ENCODE data around the gene MARCHF2.
"Not testable (repeated sequence)": the region's sequence is repeated elsewhere in the genome, so short reads cannot be mapped to it uniquely, and the experiment has no call there.

MARCHF2 gene

DNA sequence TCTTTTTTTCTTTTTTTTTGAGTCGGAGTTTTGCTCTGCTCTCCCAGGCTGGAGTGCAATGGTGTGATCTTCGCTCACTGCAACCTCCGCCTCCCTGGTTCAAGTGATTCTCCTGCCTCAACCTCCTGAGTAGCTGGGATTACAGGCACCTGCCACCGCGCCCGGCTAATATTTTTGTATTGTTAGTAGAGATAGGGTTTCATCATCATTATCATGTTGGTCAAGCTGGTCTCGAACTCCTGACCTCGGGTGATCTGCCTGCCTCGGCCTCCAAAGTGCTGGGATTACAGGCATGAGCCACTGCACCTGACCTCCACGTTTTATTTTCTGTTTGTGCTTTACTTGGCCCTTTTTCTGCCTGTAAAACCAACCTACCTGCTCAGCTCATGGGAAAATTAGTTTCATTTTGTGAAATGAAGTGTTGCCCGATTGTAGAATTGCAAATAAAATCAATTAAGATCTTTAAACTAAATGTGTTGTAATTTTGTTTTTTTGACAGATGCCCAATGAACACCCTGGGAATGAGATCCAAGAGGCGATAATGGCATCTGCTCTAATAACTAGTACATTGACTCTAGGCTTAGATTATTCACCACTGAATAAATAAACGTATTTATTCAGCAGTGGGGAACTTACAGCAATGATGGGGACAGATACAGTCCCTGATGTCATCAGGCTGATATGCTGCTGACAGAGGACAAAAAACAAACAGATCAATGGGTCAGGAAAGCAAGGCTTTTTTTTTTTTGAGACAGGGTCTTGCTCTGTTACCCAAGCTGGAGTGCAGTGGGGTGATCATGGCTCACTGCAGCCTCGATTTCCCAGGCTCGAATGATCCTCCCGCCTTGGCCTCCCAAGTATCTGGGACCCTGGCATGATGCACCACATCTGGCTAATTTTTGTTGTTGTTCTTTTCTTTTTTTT lies 25.2 kb upstream of the MARCHF2 start:
- no peak for DNase-seq

DNA sequence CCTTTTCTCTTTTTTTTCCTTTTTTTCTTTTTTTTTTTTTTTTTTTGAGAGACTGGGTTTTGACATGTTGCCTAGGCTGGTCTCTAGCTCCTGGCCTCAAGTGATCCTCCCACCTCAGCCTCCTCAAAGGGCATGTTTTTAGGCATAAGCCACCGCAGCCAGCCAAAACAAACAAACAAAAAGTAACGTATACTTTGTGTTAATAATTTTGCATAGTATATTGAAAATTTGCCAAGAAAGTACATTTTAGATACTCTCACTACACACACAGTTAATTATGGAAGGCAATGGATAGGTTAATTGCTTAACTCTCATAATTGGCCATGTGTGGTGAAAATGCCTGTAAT lies 24.5 kb upstream of the MARCHF2 start:
- DNase-seq: no peak

DNA sequence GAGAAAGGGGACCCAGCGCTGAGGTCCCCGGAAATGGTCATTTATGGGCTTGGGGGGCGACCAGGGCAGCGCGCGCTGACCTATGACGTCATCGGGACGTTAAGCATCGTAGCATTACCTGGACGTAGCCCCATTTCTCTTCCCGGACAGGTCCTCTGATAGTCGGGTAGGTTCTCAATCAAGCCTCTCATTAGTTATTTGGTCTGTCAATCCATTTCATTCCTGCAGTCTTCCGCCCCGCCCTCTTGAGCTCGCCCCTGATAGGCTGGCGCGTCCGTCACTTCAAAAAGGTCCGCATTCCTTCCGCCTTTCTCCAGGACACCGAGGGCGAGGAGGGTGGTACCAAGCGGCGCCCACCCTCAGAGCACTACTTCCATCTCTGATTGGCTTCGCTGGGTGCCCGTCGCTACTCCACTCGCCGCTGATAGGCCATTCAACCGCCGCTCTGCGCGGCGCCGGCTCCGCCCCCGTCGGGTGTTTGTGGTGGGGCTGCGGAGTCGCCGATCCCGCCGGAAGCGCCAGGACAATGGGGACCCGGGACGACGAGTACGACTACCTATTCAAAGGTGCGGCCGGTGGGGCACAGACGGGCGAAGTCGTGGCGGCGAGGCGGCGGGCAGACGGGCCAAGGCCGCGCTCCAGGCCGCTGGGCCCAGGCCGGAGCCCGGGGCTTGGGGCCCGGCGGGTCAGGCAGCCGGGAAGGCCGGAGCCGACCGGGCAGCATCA lies 23.1 kb upstream of the MARCHF2 start, which contains the start of gene RAB11B:
RAB11B (plus strand) TSS at position 470 of the 726 bp plus-strand sequence; CDS start at position 527, 57 bp downstream.
- peak; percentile 99 for DNase-seq

DNA sequence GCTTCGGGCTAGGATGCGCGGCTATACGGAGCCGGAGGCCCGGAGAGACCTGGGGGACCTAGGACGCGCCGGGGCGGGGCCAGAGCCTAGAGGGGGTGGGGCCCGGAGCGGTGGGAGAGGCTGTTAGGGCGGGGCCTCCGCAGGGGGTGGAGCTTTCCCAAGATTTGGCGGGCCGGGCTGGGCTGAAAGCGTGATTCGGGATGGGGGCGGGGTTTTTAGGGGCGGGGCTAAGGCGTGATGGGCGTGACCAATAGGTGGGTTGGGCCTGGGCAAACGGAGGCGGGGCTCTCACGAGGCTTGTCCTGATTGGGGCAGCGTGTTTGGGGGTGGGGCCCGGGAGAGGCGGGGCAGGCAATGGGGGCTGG lies 22.5 kb upstream of the MARCHF2 start:
- peak; percentile 90 for DNase-seq

DNA sequence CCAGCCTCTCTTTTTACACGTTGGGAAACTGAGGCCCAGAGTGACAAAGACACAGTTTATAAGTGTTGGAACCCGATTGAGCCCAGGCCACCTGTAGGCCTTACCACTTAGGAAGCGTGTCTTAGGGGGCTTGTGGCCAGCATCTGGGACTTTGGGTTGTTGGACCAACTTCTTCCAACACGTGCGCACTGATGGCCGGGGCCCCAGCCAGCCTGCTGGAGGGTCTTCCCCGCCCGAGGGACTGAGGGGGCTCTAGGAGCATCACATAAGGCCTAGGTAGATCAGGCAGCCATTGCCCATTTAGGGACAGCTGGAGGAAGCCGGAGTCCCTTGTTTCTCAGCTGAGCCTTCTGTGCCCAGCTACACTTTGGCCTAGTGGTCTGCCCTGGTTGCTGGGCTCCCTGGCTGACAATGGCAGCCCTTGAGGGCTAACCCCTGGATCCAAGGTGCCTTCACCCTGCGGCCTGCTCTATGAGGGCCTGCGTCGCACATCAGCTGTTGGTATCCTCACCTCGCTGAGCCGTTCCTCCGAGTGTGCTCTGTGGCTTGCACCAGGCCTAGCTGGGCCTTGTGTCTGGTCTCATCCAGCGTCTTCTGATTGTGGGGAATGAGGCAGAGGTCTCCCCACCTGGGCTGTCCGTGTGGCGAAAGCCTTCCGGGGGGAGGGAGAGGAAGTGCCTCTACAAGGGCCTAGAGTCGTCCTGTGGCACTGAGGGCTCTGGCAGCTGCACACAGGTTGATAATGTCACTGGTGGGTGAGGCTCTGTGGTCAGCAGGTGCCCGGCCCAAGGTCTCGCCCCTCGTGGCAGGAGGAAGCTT lies 21.7 kb upstream of the MARCHF2 start:
- no peak for DNase-seq

DNA sequence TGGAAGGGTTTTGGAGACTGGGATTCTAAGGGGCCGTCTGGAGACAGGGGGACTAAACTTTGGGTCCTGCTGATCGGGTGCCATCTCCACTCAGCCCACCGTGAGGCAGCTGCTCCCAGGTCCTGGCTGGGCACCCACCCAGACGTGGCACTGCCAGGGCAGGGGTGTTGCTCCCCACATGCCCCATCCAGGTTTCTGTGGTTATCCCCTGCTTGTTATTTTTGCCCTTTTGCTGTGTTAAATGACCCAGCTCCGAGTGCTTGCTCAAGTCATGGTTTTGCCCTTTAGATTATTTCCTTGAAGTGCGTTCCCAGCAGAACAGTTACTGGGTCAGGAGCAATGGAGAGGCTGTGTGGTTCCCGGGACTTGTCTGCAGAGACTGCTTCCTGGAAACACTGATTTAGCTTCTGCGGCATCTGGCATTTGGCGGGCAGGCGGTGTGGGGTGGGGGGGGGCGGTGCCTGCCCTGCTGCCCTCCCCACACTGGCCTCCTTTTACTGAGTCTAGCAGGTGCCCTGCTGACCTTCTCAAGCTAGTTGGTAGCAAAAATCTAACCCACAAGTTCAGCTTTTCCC lies 21.0 kb upstream of the MARCHF2 start:
- DNase-seq: no peak

DNA sequence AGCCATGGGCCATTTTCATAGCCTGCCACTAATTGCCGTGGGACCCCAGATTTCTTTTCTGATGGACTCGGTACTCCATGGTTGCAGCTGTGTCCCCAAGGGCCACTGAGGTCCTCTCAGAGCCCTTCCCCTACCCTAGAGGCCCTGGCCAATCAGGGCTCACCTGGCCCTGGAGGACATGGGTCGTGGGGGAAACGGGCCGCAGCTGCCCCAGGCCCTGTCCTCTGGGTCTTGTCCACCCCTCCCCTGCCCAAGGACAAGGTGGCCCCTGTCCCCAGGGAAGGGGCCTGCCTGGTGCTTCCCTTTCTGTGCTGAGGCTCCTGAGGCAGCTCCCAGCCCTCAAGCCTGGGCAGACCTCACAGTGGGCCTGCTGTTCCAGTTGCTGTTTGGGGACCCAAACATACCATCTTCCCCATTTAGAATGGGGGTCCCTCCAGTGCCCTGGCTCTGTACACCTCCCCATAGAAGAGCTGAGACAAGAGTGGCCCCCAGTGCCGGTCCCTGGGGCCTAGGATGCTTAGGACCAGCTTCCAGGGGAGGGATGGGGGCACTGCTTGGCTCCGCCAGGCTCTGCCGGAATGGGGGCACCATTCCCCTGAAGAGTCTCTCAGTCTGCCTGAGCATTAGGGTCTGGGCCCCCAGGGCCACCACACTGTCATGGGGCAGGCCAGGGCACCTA lies 19.8 kb upstream of the MARCHF2 start:
- DNase-seq: no peak

DNA sequence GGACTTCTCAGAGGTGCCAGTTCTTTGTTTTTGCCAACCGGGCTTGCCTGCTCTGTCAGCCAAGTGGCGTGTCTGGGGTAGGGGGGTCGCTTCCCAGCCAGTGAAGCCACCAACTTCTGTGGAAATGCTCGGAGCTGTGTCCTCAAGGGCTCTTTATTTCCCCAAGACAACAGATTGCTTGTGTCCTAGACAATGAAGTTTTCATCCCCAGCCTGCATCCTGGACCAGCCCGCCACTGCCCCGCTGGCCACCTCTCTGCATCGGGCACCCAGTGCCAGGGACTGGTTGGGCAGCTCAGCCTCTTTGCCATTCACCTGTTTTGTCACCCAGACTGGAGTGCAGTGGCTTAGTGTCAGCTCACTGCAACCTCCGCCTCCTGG lies 19.2 kb upstream of the MARCHF2 start:
- DNase-seq: no peak

DNA sequence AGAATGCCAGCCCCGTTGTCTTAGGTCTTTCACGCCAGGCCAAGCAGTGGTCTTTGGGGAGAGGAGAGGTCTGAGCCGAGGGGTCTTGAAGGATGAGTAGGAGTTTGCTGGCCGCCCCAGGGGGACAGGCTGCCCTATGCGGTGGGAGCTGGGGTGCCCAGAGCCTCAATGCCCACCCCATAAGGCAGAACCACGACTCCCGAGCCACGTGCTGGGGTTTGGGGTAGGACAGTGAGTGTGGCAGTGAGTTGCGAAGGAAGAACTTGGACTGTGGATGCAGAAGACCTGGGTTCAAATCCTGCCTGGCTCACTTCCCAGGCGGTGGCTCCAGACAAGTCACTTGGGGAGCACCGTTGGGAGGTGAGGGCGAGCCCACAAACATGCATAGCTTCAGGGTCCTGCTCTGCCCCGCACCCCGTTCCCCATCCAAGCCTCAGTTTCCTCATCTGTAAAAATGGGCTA lies 17.5 kb upstream of the MARCHF2 start:
- DNase-seq: no peak

DNA sequence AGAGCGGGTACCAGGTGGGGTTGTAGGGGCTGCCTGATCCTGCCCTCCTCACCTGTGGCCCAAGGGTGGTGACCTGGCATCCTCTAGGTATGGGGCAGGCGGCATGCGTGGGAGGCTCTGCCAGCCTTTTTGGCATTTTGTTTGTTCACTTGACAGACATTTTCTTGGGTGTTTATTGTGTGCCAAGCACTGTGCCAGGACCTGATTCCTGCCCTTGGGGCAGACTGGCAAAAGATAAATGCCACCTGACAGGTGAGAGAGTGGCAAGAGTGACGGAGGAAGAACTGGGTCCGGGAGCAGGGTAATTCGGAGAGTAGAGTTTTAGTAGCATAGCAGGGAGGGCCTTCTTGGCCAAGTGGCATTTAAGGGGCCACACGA lies 16.9 kb upstream of the MARCHF2 start:
- DNase-seq: no peak

DNA sequence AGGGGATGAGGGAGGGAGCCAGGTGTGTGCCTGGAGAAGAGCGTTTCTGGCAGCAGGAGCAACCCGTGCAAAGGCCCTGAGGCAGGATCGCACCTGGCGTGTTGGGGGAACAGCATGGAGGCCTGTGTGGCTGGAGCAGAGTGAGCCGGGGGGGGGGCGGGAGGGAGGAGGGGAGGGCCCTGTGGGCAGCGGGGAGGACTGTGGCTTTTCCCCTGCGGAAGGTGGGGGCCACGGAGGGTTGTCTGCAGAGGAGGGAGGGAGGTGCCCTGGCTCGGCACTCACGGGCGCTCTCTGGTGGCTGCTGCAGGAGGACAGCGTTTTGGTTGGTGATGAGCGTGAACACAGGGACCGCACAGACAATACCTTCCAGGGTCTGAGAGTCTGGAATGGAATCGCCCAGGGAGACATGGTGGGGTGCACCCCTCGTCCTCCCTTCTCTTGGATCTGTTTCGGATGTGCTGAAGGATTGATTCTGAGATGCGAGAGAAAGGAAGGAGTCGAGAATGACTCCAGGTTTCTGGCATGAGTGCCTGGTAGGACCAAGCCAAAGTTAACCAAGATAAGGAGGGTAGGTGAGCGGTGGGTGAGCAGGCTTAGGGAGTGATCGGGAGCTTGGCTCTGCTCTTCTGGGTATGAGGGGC lies 16.4 kb upstream of the MARCHF2 start:
- DNase-seq: peak; percentile 55

DNA sequence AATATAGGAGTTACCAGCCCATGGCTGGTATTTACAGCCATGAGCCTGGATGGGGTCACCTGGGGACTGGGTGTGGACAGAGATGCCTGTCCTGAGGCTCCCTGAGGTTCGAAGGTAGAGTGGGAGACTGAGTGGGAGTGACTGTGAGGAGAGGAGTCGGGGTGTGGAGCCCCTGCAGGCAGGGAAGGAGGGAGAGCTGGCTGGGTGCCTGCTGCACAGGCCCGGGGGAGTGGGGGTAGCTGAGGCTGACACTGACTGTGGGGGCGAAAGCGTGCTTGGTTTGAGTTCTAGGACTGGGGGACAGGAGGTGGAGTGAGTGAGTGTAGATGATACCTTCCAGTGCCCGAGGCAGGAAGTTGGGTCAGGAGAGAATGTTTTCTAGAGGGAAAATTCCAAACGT lies 15.8 kb upstream of the MARCHF2 start:
- DNase-seq: no peak

DNA sequence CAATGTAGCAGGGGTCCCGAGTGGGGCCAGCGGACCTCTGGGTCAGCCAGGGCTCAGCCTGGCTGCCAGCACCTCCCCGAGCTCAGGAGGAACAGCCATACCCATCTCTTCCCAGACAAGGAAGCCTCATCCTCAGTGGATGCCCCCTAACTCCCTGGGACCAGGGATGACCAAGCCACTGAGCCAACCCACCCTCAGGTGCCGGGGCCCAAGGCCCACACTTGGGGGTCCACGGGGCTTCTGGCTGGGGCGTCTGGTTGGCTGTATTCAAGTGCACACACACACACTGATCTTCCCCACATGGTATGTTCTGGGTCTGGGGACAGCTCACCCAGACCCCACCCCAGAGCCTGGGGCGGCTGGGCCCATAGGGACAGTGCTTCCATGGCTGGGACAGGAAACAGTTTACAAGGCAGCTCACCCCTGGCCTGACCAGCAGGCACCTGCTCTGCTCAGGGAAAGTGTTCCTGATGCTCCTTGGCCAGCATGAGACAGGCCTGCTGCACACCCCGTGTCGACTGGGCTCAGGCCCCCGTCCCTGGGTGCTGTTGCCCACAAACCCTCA lies 15.3 kb upstream of the MARCHF2 start:
- DNase-seq: no peak

DNA sequence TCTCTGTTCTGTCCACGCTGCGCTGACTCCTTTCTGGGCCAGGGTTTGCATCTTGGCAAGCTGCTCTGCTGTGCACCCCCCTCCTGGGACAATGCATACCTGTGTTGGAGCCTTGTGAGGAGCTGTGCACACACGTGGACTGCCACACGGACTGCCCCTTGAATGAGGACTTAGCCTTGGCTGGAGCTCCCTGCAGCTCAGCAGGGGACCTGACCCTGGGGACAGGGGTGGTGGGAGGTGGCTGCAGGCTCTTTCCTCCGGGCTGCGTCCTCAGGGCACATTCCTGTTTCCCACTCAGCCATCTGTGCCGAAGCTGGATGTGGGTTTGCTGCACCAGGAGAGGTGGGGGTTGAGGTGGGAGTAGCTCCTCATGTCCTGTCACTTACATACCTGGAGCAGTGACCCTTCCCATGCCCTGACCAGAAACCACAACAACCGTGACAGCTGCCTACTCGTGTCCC lies 14.8 kb upstream of the MARCHF2 start:
- no peak for DNase-seq

DNA sequence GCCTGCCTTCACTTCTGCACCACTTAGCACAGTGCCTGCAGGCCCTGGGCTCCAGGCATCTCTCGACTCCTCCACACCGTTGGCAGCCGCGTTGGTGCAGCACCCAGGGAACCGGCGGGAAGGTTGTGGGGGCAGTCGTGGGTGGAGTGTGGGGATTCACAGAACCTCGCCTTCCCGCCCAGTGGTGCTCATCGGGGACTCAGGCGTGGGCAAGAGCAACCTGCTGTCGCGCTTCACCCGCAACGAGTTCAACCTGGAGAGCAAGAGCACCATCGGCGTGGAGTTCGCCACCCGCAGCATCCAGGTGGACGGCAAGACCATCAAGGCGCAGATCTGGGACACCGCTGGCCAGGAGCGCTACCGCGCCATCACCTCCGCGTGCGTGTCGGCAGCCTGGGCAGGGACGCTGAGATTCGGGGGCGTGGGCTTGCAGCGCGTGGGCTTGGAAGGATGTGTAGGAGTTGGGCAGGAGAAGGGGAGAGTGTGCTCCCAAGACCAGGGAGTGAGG lies 13.4 kb upstream of the MARCHF2 start:
- no peak for DNase-seq

DNA sequence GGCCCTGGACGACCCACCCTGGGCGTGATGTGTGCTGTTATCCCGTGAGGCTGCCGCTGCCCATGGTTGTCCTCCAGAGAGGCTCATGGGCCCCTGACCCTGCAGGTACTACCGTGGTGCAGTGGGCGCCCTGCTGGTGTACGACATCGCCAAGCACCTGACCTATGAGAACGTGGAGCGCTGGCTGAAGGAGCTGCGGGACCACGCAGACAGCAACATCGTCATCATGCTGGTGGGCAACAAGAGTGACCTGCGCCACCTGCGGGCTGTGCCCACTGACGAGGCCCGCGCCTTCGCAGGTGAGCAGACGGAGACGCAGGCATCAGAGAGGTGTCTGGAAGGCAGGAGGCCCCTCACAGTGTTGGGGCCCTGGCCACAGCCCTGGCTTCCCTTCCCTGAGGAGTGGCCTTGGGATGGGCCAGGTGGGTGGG lies 11.1 kb upstream of the MARCHF2 start:
- no peak for DNase-seq

DNA sequence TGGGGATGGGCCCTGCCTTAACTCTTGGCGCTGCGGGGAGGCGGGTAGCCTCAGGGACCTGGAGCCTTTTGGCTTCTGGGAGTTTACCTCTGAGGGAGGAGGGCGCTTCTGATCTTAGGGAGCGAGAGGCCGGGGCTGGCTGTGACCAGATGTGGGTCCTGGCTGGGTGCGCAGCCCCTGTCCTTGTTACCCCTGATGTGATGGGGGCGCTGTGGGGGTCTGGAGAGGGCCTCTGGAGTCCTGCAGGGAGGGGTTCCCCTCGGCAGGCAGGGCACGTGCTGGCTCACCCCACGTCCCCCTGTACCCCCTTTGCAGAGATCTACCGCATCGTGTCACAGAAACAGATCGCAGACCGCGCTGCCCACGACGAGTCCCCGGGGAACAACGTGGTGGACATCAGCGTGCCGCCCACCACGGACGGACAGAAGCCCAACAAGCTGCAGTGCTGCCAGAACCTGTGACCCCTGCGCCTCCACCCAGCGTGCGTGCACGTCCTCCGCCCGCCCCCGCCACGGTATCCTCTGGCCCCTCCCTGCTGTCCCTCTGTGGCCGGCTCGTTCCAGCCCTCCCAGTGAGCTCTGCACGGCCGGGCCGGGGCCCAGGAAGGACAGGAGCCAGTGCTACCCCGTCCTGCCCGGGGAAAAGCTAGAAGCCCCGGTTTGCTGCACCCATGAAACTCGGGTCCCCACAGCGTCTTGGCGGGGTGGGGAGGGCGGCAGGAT lies 9.8 kb upstream of the MARCHF2 start:
- DNase-seq: no peak

DNA sequence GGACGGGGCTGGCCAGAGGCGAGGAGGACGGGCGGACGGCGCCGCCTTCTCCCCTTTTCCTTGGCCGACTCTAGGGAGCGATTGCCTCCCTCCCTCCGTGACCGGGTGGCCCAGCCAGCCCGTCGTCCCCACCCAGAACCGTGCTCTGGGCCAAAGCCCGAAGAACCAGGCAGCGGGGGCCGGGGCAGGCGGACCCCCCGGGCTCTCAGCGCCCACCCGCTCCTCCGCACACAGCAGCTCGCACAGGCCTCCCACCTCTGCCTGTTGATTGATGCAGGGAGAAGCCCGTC lies 9.3 kb upstream of the MARCHF2 start:
- DNase-seq: no peak

DNA sequence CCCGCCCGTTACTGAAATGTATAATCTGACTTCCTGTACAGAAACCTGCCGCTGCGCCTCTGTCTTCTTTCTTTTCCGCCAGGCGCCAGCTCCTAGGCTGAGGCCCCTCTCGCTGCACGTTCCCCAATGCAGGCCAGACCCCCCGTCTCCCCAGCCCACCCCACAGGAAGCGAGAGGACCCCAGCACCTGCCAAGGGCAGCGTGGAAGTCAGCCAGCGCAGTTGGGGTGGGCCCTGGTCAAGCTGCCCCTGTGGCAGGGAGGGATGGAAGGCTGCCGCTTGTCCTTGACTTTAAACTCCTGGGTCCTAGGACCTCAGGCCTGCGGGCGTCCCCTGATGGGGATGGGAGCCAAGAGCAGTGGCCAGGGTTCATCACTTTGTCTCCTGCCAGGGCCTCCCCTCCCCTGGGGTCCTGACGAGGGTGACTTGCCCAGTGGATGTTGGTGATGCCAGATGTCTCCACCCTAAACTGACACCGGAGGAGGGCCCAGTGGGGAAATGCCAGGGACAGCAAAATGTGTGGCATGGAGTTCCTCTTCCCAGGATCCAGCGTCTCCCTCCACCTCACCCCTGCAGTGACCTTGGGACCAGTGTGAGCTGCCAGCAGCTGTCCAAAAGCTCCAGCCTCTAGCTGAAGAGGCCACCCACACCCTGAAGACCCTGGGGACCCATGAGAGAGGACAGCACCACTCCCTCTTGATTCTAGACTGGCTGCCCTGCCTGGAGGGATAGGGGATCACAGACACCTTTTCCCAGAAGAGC lies 8.5 kb upstream of the MARCHF2 start:
- no peak for DNase-seq

DNA sequence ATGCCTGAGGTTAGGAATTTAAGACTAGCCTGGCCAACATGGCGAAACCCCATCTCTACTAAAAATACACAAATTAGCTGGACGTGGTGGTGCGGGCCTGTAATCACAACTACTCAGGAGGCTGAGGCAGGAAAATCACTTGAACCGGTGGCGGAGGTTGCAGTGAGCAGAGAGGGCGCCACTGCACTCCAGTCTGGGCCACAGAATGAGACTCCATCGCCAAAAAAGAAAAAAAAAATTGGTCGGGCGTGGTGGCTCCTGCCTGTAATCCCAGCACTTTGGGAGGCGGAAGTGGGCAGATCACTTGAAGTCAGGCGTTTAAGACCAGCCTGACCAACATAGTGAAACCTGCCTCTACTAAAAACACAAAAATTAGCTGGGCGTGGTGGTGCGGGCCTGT lies 2.4 kb upstream of the MARCHF2 start:
- not testable (repeated sequence) for DNase-seq

Data from NK-92 treated with Interleukin-12 subunit alpha and Interleukin-12 subunit beta, amount 100 ng/mL, for 24 hours (cell line).